Measurements from ENCODE around the gene PTGDS. TPM values are rescaled to one million over a fixed set of nuclear protein-coding genes. Genes with fewer than 3 reads are reported as not detected.

PTGDS gene
- total RNA-seq, 2 donors from 2014 or later = 13.8 to 22.1 TPM

Other genes starting within 250 kb of the PTGDS start
- gene LCN10, start 234.6 kb upstream of the PTGDS start, total RNA-seq = 1 to 10 TPM in 1 of 2 donors, under 1 TPM in 1; 0.91 to 1.1 TPM
- gene LCN6, start 229.0 kb upstream of the PTGDS start, total RNA-seq = not detected
- not detected for gene LCN8, start 219.3 kb upstream of the PTGDS start, total RNA-seq
- 1 to 10 TPM in 1 of 2 donors, under 1 TPM in 1; 0.51 to 1.2 TPM for gene LCN15, start 213.0 kb upstream of the PTGDS start, total RNA-seq
- gene TMEM141, start 186.2 kb upstream of the PTGDS start, total RNA-seq = 100 to 1,000 TPM; 215 to 339 TPM
- gene CCDC183, start 181.2 kb upstream of the PTGDS start, total RNA-seq = 10 to 100 TPM; 10.9 to 13.4 TPM
- 100 to 1,000 TPM; 159 to 206 TPM for gene RABL6, start 169.6 kb upstream of the PTGDS start, total RNA-seq
- gene AJM1, start 135.0 kb upstream of the PTGDS start, total RNA-seq = 1 to 10 TPM; 1.4 to 3.5 TPM
- 100 to 1,000 TPM; 107 to 122 TPM for gene PHPT1, start 128.1 kb upstream of the PTGDS start, total RNA-seq
- gene MAMDC4, start 125.2 kb upstream of the PTGDS start, total RNA-seq = 10 to 100 TPM in 1 of 2 donors, 1 to 10 TPM in 1; 6.8 to 15.4 TPM
- 100 to 1,000 TPM; 326 to 339 TPM for gene EDF1, start 111.2 kb upstream of the PTGDS start, total RNA-seq
- 10 to 100 TPM; 45.9 to 55.1 TPM for gene TRAF2, start 91.0 kb upstream of the PTGDS start, total RNA-seq
- gene FBXW5, start 32.8 kb upstream of the PTGDS start, total RNA-seq = 10 to 100 TPM; 64.2 to 76.5 TPM
- gene C8G, start 32.3 kb upstream of the PTGDS start, total RNA-seq = 1 to 10 TPM; 1.2 to 1.6 TPM
- gene LCN12, start 25.2 kb upstream of the PTGDS start, total RNA-seq = 1 to 10 TPM; 2.1 to 4.4 TPM
- gene LCNL1, start 5.5 kb downstream of the PTGDS start, total RNA-seq = 1 to 10 TPM; 1.4 to 2.2 TPM
- 10 to 100 TPM; 58.3 to 66.7 TPM for gene PAXX, start 14.9 kb downstream of the PTGDS start, total RNA-seq
- under 1 TPM in 1 of 2 donors, not detected in 1; 0.46 TPM for gene CLIC3, start 19.1 kb downstream of the PTGDS start, total RNA-seq
- gene ABCA2, start 50.7 kb downstream of the PTGDS start, total RNA-seq = 10 to 100 TPM; 21.5 to 30.0 TPM
- not detected for gene FUT7, start 54.6 kb downstream of the PTGDS start, total RNA-seq
- 10 to 100 TPM; 60.8 to 73.3 TPM for gene NPDC1, start 68.7 kb downstream of the PTGDS start, total RNA-seq
- 1 to 10 TPM; 1.2 to 2.4 TPM for gene ENTPD2, start 76.6 kb downstream of the PTGDS start, total RNA-seq
- gene SAPCD2, start 93.1 kb downstream of the PTGDS start, total RNA-seq = 10 to 100 TPM; 20.8 to 24.9 TPM
- gene UAP1L1, start 100.0 kb downstream of the PTGDS start, total RNA-seq = 1 to 10 TPM; 2.6 to 4.5 TPM
- 10 to 100 TPM; 62.1 to 63.5 TPM for gene MAN1B1, start 109.5 kb downstream of the PTGDS start, total RNA-seq
- 10 to 100 TPM; 20.1 to 30.6 TPM for gene DPP7, start 137.2 kb downstream of the PTGDS start, total RNA-seq
- gene GRIN1, start 161.7 kb downstream of the PTGDS start, total RNA-seq = under 1 TPM; 0.35 to 0.73 TPM
- under 1 TPM in 1 of 2 donors, not detected in 1; 0.53 TPM for gene LRRC26, start 192.5 kb downstream of the PTGDS start, total RNA-seq
- gene TMEM210, start 194.6 kb downstream of the PTGDS start, total RNA-seq = under 1 TPM in 1 of 2 donors, not detected in 1; 0.62 TPM
- gene ANAPC2, start 211.1 kb downstream of the PTGDS start, total RNA-seq = 10 to 100 TPM; 66.5 to 69.2 TPM
- 10 to 100 TPM; 66.5 to 67.7 TPM for gene SSNA1, start 211.2 kb downstream of the PTGDS start, total RNA-seq
- 10 to 100 TPM; 19.0 to 23.9 TPM for gene TPRN, start 223.2 kb downstream of the PTGDS start, total RNA-seq
- gene TMEM203, start 228.1 kb downstream of the PTGDS start, total RNA-seq = 10 to 100 TPM; 34.0 to 39.5 TPM
- 10 to 100 TPM; 39.2 to 41.4 TPM for gene NDOR1, start 228.2 kb downstream of the PTGDS start, total RNA-seq
- gene RNF208, start 244.7 kb downstream of the PTGDS start, total RNA-seq = 10 to 100 TPM; 10.5 to 15.6 TPM
- gene CYSRT1, start 247.7 kb downstream of the PTGDS start, total RNA-seq = 1 to 10 TPM; 1.4 to 1.8 TPM
- gene RNF224, start 250.0 kb downstream of the PTGDS start, total RNA-seq = under 1 TPM; 0.24 to 0.38 TPM

All from endodermal cell (in vitro differentiated cells).